ENCODE results near the gene TAMM41.

TAMM41 gene

GRCh38 chr3:11759996-11760395, 86.7 kb downstream of the TAMM41 start:
- TF ChIP-seq, protein P1, sequence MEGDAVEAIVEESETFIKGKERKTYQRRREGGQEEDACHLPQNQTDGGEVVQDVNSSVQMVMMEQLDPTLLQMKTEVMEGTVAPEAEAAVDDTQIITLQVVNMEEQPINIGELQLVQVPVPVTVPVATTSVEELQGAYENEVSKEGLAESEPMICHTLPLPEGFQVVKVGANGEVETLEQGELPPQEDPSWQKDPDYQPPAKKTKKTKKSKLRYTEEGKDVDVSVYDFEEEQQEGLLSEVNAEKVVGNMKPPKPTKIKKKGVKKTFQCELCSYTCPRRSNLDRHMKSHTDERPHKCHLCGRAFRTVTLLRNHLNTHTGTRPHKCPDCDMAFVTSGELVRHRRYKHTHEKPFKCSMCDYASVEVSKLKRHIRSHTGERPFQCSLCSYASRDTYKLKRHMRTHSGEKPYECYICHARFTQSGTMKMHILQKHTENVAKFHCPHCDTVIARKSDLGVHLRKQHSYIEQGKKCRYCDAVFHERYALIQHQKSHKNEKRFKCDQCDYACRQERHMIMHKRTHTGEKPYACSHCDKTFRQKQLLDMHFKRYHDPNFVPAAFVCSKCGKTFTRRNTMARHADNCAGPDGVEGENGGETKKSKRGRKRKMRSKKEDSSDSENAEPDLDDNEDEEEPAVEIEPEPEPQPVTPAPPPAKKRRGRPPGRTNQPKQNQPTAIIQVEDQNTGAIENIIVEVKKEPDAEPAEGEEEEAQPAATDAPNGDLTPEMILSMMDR (IDR thresholded peaks at IDR 0.05; ENCODE audit: low read length): no peak
- no peak for TF ChIP-seq EZH2 (IDR thresholded peaks at IDR 0.05; ENCODE audit: borderline replicate concordance, low read length)
- Histone ChIP-seq H3K4me1 (ENCODE audit: insufficient read depth, low read length, severe bottlenecking) (no peaks in the 10 kb centered on the region), H3K27ac (ENCODE audit: low read depth, low read length, poor library complexity, severe bottlenecking) (no peak overlapping the region), H3K4me3 (ENCODE audit: low read depth, low read length, poor library complexity, severe bottlenecking) (no peak overlapping the region), H3K4me2 (ENCODE audit: low read length) (no peak overlapping the region), H3K9me2 (ENCODE audit: low read depth, low read length) (no peaks in the 10 kb centered on the region), H3K27me3 (ENCODE audit: insufficient read depth, low read length) (peaks cover 3% of the 10 kb centered on the region; the same call in 1 of the 2 replicates), H3K9ac (ENCODE audit: low read length) (no peak overlapping the region), H4K20me1 (ENCODE audit: insufficient read depth, low read length) (no peaks in the 10 kb centered on the region), H3K79me2 (ENCODE audit: insufficient read depth, low read length) (no peaks in the 10 kb centered on the region), H3K9me3 (ENCODE audit: low read length) (no peaks in the 10 kb centered on the region), H3F3A (ENCODE audit: insufficient read depth, low read length) (no peaks in the 10 kb centered on the region), H3K36me3 (ENCODE audit: insufficient read depth, low read length) (no peaks in the 10 kb centered on the region; the same call in 1 of the 2 replicates), H2AFZ (ENCODE audit: low read length) (no peak overlapping the region)

DNA sequence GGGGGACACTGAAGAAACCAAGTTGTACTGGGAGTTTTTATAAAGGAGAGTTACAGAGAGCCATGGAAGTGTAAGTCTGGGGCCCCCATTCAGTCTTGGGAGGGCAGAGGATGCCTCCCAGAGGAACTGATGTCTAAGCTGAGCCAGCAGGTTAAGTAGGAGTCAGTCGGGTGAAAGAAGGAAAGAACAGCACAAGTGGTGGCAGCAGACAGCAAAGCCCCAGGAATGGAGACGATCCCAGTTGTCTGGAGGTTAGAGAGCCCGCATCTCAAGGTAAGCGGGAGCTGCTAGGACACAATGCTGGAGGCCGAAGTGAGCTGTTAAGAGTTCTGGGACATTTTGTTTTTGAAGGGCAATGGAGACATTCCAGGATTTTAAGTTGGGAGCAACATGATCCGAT, 88.8 kb downstream of the TAMM41 start:
- Histone ChIP-seq H3K79me2 (ENCODE audit: insufficient read depth, low read length) (no peaks in the 10 kb centered on the region), H3K4me1 (ENCODE audit: insufficient read depth, low read length, severe bottlenecking) (no peaks in the 10 kb centered on the region), H3K4me2 (ENCODE audit: low read length) (no peak overlapping the region), H3K9me2 (ENCODE audit: low read depth, low read length) (no peaks in the 10 kb centered on the region), H3K36me3 (ENCODE audit: insufficient read depth, low read length) (no peaks in the 10 kb centered on the region; the same call in 1 of the 2 replicates), H3F3A (ENCODE audit: insufficient read depth, low read length) (no peaks in the 10 kb centered on the region), H3K9ac (ENCODE audit: low read length) (no peak overlapping the region), H3K9me3 (ENCODE audit: low read length) (no peaks in the 10 kb centered on the region), H4K20me1 (ENCODE audit: insufficient read depth, low read length) (no peaks in the 10 kb centered on the region), H3K4me3 (ENCODE audit: low read depth, low read length, poor library complexity, severe bottlenecking) (no peak overlapping the region), H2AFZ (ENCODE audit: low read length) (no peak overlapping the region), H3K27ac (ENCODE audit: low read depth, low read length, poor library complexity, severe bottlenecking) (no peak overlapping the region), H3K27me3 (ENCODE audit: insufficient read depth, low read length) (peaks cover 3% of the 10 kb centered on the region; the same call in 1 of the 2 replicates)
- no peak for TF ChIP-seq EZH2 (IDR thresholded peaks at IDR 0.05; ENCODE audit: borderline replicate concordance, low read length)
- TF ChIP-seq, protein P1 (IDR thresholded peaks at IDR 0.05; ENCODE audit: low read length): no peak

- no peaks in the 10 kb centered on the region for H3K4me1 ChIP-seq (ENCODE audit: insufficient read depth, low read length, severe bottlenecking)
- no peak overlapping the region for H3K4me3 ChIP-seq (ENCODE audit: low read depth, low read length, poor library complexity, severe bottlenecking)
- peaks cover 3% of the 10 kb centered on the region; the same call in 1 of the 2 replicates for H3K27me3 ChIP-seq (ENCODE audit: insufficient read depth, low read length)
- no peaks in the 10 kb centered on the region for H4K20me1 ChIP-seq (ENCODE audit: insufficient read depth, low read length)
- no peaks in the 10 kb centered on the region for H3F3A ChIP-seq (ENCODE audit: insufficient read depth, low read length)
- H3K79me2 ChIP-seq (ENCODE audit: insufficient read depth, low read length): no peaks in the 10 kb centered on the region
- H3K9ac ChIP-seq (ENCODE audit: low read length): no peak overlapping the region
- H3K27ac ChIP-seq (ENCODE audit: low read depth, low read length, poor library complexity, severe bottlenecking): no peak overlapping the region
- no peak overlapping the region for H2AFZ ChIP-seq (ENCODE audit: low read length)
- no peak for TF ChIP-seq EZH2 (IDR thresholded peaks at IDR 0.05; ENCODE audit: borderline replicate concordance, low read length)
- TF ChIP-seq, protein P1 (IDR thresholded peaks at IDR 0.05; ENCODE audit: low read length): no peak
- no peaks in the 10 kb centered on the region; the same call in 1 of the 2 replicates for H3K36me3 ChIP-seq (ENCODE audit: insufficient read depth, low read length)
- H3K9me2 ChIP-seq (ENCODE audit: low read depth, low read length): no peaks in the 10 kb centered on the region
- no peaks in the 10 kb centered on the region for H3K9me3 ChIP-seq (ENCODE audit: low read length)
- H3K4me2 ChIP-seq (ENCODE audit: low read length): no peak overlapping the region
Measured at GRCh38 chr3:11757441-11757875, 89.2 kb downstream of the TAMM41 start.

All from OCI-LY1 (cell line).